NOMO-1 (cell line): Measurements from ENCODE around the gene LYSMD1.
"Not testable (repeated sequence)": the region's sequence is repeated elsewhere in the genome, so short reads cannot be mapped to it uniquely, and the experiment has no call there.

Experiments
- DNase-seq, 2 experiments: peaks; one replicate each; lab custom pipeline; 2025; ENCODE audit not compliant: unreplicated experiment in 2 of 2; lab: John Stamatoyannopoulos, UW

Gene LYSMD1, protein sequence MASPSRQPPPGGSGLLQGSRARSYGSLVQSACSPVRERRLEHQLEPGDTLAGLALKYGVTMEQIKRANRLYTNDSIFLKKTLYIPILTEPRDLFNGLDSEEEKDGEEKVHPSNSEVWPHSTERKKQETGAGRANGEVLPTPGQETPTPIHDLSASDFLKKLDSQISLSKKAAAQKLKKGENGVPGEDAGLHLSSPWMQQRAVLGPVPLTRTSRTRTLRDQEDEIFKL

DNA sequence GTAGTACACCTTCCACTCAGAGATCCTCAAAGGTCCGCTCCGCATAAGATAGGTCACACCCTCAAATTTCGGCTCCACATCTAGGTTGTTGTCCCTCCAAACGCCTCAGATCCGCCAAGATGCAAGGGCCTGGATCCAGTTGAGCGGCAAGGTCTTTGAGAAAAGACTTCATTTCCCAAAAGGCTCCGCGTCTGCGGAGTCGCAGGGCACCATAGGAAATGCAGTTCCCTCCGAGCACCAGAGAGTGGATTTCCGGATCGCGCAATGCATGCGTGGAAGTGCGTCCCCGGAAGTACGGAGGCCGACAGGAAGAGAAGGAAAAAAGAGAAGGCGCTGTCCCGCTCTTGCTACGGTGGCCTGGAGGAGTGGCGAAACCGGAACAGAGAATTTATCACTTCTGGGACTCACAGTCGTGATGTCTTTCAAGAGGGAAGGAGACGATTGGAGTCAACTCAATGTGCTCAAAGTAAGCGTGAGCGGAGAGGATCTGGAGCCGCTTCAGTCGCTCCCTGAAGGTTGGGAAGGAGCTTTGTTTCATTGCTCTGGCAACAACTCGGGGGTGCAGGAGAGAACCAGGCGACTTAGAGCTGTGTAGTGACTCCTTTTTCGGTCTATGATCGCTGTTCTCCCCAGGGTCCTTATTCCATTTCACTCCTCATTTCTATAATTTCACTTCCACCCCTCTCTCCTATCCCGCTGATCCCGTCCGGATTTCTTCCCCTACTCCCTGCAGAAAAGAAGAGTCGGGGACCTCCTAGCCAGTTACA lies at the start of gene LYSMD1, which contains the start of gene SCNM1:
LYSMD1 (minus strand) TSS at position 165 of the 767 bp plus-strand sequence. CDS start 644 bp downstream, outside the sequence.
SCNM1 (plus strand) TSS at position 407 of the 767 bp plus-strand sequence; CDS start at position 416, 9 bp downstream.
- DNase-seq = peak; percentile 96 to 98

DNA sequence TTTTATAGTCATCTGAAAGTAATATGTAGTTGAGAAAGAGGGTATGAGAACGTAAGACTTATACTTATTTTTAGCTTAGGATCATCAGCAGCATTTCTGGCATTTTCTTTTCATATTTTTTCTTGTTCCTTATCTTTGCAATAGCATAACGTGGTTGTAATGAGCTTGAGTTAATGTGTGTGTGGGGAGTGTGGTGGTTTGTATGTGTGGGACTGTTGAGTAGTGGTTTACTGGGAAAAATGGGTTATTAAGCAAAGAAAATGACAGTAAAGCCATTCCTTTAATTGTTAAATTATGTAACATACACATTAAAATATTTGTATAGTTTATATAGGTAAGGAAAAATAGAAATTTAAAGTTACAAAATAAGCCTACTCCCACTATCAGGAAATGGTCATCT lies 47.9 kb upstream of the LYSMD1 start:
- no peak for DNase-seq

DNA sequence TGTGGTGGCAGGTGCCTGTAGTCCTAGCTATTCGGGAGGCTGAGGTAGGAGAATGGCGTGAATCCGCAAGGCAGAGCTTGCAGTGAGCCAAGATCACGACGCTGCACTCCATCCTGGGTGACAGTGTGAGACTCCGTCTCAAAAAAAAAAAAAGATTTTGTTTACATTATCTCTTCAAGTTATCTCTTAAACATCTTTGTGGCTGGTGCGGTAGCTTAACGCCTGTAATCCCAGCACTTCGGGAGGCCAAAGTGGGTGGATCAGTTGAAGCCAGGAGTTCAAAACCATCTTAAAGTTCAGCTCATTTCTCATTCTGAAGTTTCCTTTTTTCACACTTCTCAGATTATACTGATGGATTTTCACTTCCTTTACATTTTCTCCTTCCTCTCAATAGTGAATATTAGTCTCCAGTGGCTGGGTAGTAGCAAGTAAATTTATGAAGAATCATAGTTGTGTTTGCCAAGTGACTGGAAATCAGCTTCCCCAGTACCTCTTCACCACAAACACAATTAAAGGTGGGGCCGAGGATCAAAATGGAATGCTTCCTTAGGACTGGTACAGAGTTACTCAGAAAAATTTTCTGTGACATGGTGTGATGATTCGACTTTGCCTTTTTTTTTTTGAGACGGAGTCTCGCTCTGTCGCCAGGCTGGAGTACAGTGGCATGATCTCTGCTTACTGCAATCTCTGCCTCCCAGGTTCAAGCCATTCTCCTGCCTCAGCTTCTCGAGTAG lies 46.4 kb upstream of the LYSMD1 start:
- DNase-seq = no peak

DNA sequence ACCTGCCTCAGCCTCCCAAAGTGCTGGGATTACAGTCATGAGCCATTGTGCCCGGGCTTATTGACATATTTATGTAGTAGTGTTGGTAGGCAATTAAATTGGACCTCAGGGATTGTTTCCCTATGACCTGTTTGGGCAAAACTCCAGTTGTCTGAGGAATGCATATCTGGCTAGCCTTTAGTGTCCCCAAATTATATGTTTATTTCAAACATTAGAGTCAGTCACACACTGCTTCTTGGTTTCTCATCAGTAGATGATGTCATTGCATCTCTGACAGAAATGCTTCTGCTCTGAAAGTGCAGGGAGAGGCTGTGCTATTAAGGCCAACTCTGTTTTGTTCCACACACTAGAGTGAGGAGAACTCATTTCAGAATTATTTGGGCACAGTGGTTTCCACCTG lies 45.1 kb upstream of the LYSMD1 start:
- DNase-seq = no peak

DNA sequence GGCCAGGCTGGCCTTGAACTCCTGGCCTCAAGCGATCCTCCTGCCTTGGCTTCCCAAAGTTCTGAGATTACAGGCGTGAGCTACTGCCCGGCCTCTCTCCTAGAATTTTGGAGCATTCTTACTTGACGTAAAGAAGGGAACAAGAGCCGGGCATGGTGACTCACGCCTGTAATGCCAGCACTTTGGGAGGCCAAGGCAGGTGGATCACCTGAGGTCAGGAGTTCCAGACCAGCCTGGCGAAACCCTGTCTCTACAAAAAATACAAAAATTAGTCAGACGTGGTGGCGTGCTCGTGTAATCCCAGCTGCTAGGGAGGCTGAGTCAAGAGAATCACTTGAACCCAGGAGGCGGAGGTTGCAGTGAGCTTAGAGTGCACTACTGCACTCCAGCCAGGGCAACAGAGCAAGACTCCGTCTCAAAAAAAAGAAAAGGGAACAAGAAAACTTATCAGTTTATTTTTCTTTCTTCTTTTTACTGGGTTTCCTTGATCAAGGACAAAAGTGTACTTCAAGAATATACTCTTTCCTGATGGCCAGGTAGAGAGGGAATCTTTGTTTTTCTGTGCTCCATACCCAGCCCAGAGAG lies 39.8 kb upstream of the LYSMD1 start:
- not testable (repeated sequence) for DNase-seq

DNA sequence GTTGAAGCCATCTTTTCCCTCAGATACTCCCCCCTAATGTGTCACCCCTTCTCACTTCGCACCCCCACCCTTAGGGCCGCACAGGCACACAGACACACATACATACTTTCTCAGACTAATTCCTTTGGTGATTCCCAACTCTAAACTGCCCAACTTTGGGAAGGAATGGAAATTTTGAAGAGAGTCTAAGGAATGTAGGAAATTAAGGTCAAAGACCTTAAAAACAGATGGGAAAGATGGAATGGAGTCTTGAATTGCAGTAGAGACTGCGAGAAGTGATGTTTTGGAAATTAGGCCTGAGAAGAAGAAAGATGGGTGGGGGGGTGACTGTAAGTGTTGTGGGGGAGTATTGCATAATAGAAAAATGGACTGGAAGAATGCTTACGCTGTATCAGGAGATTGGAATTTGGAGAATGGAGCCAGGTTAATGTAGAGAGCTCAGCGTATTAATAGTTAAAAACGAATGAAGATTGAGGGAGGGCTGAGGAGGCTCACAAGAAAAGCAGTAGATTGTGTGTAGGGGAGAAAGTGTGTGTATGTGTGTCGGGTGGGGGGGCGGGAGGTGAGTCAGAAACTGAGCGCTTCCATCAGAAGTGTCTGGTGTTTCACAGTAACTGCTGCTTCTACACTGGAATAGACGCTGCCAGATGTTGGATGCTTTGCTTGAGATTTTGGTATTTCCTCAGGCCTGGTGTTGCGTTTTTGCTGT lies 34.3 kb upstream of the LYSMD1 start:
- DNase-seq = no peak

DNA sequence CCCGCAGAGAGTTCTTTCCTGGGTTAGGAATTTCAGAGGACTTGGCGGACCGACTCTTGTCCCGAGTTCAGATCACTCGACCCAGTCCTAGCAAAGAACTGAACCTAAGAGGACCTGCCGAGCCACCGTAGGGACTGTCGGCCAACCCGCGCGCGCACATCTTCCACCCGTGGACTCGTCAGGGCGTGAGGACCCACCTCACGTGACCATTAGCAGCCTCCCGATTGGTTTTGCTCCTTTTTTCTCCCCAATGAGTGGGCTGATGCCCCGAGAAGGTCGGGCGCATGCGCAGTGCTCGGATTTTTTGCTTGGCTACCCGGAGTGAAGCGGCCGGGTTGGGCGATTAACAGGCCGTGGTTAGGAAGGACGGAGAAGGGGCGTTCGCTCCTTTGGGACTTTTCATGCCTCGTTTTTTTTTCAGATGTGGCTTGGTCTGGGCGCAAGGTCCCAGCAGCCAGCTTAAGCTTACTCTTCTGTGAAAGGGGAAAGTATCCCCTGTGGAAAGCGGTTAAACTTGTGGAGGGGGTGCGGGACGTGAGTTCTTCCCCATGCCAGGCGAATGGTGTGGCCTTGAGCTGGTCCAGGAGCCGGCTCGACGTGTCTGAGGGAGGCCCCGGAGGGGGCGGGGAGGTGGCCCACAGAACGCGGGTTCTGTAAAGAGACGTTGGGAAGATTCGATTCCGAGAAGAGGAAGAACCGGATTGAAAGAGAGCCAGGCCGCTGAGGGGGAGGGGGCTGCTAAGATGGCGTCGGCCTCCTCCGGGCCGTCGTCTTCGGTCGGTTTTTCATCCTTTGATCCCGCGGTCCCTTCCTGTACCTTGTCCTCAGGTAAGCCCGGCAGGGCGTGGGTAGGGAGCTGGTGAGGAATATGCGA lies 32.8 kb upstream of the LYSMD1 start, which contains the start of gene PIP5K1A:
PIP5K1A (plus strand) TSS at position 299 of the 874 bp plus-strand sequence; CDS start at position 744, 445 bp downstream.
- peak; percentile 99 for DNase-seq

DNA sequence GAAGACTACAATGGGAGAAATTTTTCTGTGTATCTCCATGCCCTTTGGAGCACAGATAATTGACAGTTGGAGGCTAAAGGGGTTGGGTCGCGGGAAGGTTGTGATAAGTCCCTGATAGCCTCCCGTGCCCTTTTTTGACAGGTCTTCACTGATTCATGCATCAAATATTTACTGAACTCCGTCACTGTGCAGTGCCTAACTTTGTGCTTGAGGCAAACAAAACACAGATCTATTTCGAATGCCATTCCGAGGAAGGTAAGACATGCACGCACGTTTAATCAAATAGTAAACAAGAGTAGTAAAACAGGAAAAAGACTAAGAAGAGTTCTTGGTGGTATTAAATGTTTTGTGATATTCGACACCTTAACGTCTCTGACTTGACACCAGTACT lies 32.2 kb upstream of the LYSMD1 start:
- no peak for DNase-seq

DNA sequence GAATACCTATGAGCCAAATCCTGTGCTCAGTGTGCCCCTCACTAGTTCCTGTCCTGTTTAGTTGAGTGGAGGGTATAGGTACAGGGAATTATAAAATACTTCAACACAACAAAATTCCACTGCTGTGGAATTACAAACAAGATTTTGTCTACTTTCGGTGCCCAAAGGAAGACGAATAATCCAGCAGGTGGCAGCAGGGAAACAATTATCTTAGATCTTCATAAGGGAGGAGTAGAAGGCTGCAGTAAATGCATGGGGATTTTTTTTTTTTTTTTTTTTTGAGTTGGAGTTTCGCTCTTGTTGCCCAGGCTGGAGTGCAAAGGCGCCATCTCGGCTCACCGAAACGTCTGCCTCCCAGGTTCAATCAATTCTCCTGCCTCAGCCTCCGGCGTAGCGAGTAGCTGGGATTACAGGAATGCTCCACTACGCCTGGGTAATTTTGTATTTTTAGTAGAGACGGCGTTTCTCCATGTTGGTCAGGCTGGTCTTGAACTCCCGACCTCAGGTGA lies 30.6 kb upstream of the LYSMD1 start:
- peak; percentile 48 to 83 for DNase-seq

DNA sequence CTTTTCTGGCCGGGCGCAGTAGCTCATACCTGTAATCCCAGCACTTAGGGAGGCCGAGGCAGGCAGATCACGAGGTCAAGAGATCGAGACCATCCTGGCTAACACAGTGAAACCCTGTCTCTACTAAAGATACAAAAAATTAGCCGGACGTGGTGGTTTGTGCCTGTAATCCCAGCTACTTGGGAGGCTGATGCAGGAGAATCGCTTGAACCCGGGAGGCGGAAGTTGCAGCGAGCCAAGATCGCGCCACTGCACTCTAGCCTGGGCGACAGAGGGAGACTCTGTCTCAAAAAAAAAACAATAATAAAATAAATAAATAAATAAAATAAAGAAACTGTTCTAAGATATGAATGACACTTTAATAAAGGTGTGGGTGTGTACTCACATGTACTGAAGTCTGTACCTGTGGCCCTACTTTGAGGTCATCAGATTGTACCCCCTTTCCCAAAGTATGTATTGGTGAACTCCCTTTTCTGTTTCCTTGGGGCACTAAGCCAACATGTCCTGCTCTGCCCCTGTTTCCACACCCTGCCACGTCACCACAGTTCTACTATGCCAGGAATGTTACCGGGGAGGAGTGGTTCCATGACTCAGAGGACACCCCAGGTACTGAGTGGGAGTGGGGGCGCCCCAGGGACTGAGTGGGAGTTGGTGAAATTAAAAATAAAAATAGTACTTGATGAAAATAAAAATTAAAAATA lies 29.3 kb upstream of the LYSMD1 start:
- not testable (repeated sequence) for DNase-seq

DNA sequence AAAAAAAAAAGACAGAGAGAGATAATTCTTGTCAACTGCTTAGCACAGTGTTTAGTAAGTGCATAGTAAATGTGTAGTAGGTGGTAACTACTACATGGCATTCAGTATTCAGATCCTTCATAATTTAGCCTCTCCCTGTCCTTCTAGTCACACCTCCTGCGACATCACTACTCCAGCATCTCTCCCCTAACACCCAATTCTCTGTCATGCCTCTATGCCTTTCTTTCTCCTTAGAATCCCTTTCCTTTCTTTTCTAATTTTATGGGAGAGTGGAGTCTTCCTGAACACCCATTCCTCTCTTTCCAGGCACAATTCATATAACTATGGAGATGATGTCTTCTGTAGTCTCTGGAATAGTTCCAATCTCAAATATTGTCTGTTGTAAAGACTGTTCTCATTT lies 28.2 kb upstream of the LYSMD1 start:
- no peak for DNase-seq

DNA sequence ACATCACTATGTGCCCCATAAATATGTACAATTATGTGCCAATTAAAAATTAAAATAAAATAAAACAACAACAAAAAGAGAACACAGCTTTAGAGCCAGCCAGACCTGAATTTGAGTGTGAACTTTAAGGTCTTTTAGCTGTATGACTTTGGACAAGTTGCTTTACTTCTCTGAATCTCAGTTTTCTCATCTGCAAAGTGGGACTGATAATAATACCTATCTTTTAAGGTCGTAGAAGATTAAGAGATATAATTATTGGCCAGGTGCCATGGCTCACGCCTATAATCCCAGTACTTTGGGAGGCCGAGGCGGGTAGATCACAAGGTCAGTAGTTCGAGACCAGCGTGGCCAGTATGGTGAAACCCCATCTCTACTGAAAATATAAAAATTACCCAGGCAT lies 27.6 kb upstream of the LYSMD1 start:
- DNase-seq = no peak

DNA sequence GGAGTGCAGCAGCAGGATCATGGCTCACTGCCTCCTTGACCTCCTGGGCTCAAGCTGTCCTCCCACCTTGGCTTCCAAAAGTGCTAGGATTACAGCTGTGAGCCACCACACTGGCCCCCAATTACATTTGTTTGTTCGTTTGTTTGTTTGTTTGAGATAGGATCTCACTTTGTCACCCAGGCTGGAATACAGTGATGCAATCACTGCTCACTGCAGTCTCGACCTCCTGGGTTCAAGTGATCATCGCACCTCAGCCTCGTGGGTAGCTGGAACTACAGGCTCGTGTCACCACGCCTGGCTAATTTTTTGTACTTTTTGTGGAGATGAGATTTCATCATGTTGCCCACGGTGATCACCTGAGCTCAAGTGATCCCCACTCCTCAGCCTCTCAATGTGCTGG lies 26.3 kb upstream of the LYSMD1 start:
- DNase-seq = no peak

DNA sequence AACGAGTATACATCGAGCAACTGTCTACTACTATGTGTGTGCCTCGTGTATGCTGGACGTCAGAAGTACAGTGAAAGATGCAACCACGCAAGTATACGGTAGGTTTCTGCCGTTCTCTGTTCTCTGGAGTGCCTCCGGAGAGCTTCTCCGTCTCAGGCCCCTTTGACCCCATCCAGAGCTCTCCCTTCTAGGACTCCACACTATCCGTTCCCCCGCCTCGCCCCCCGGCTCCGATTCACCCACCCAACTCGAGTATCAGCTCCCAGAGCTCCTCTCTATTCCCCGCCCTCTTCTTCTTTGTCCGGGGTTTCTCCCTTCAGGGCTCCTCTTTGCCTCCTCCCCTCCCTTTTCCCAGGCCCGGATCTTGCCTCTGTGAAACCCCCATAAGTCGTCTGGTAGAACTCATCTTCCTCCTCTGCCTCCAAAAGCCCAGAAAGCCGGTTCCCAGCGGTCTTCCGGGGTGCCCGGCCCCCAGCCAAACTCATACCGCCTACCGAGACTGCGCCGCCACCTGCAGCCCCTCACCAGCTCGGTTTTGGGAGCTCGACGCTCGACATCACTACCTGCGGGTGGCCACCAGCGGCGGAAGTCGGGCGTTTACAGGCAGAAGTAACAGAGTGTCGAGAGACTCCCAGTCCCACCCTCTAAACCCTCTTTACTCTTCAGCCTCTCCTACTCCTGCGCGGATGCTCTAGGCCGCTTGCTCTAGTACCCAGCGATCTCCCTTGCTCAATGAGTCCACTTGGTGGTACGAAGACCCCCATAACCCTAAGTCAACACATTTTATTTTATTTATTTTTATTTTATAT lies 24.1 kb upstream of the LYSMD1 start, which contains the start of gene VPS72:
VPS72 (minus strand) TSS at position 561 of the 809 bp plus-strand sequence; CDS start at position 485, 76 bp downstream.
- peak; percentile 85 to 91 for DNase-seq

DNA sequence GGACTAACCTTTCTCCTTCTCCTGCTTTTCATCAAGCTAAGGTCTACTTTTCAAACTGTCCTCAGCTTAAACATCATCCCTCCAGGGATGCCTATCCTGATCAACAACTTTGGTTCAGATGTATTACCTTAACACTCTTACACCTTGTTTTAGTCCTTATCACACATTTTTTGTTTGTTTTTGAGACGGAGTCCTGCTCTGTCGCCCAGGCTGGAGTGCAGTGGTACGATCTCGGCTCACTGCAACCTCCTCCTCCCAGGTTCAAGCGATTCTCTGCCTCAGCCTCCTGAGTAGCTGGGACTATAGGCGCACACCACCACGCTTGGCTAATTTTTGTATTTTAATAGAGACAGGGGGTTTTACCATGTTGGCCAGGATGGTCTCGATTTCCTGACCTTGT lies 23.0 kb upstream of the LYSMD1 start:
- DNase-seq = not testable (repeated sequence)

DNA sequence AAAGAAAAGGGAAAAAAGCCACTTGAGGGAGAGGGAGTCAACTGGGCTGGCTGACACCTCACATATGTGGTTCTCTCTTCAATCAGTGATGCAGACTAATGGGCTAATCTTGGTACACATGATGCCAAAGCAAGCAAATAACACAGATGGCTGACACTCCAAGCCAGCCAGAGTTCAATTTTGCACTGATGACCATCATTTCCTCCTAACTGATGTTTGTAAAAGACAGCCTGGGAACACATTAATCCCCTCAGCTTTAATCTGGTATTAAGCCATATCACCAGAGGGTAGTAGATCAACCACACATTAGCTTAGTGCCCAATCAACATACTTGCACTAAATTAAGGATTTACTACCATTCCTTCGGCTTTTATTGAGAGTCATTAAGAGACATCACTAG lies 21.5 kb upstream of the LYSMD1 start:
- no peak for DNase-seq

DNA sequence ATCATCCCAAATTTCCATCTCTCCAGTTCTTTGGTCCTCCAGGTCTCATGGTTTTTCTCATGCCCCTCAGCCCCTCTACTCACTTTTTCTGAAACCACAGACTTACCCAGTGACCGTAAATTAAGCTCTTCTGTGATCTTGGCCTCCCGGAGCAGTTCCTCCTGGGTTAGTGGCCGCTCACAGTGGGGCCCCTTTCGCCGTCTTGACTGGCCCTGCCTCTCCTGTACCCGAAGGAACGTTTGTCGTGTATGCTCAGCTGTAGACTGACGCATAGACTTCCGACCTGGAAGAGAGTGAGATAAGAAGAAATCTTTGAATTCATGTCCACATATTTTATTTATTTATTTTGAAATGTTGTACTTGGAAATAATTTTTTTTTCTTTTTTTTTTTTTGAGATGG lies 18.5 kb upstream of the LYSMD1 start:
- DNase-seq = no peak
